PFSK-1 (cell line): ENCODE results near the gene FYCO1.

Source experiments
- FOXP2 ChIP-seq: optimal IDR thresholded peaks from 2 replicates; pipeline ENCODE3; 2011; ENCODE audit warnings: borderline replicate concordance, control low read depth, inconsistent platforms; ENCODE audit not compliant: insufficient read depth; ENCODE audit errors: extremely low read length, extremely low read depth
- POLR2AphosphoS5 ChIP-seq: IDR thresholded peaks from 2 replicates; pipeline ENCODE4 v1.6.1; 2012; ENCODE audit warnings: low read depth, mild to moderate bottlenecking, control low read depth, low read length, moderate library complexity
- REST ChIP-seq, 2 experiments: IDR thresholded peaks; 2 replicates each; pipeline versions ENCODE4 v1.6.1 to v1.8.0; 2011 to 2012; ENCODE audit warnings: low read depth in 2 of 2, low read length in 2 of 2, control low read depth in 1 of 2, inconsistent platforms in 1 of 2, mild to moderate bottlenecking in 1 of 2, moderate library complexity in 1 of 2; ENCODE audit not compliant: insufficient read depth in 1 of 2
- SIN3A ChIP-seq: IDR thresholded peaks from 2 replicates; pipeline ENCODE4 v1.6.1; 2012; ENCODE audit warnings: mild to moderate bottlenecking, low read length, moderate library complexity, borderline replicate concordance; ENCODE audit not compliant: insufficient read depth
- TAF1 ChIP-seq: IDR thresholded peaks from 2 replicates; pipeline ENCODE4 v1.6.1; 2012; ENCODE audit warnings: low read length, control low read depth, borderline replicate concordance; ENCODE audit not compliant: insufficient read depth

FYCO1 gene

GRCh38 chr3:45933591-45933990 is 62.0 kb downstream of the FYCO1 start:
- no peak for TF ChIP-seq REST (IDR thresholded peaks at IDR 0.05; ENCODE audit: insufficient read depth in 1 of 2, low read depth in 2 of 2, low read length in 2 of 2)

GRCh38 chr3:45932112-45932511 is 63.5 kb downstream of the FYCO1 start:
- TF ChIP-seq TAF1 (no peak), REST (IDR thresholded peaks at IDR 0.05; ENCODE audit: insufficient read depth in 1 of 2, low read depth in 2 of 2, low read length in 2 of 2) (no peak), FOXP2 (no peak), POLR2AphosphoS5 (no peak), SIN3A (no peak)

- no peak for TF ChIP-seq TAF1
- no peak for TF ChIP-seq REST (IDR thresholded peaks at IDR 0.05; ENCODE audit: insufficient read depth in 1 of 2, low read depth in 2 of 2, low read length in 2 of 2)
- no peak for TF ChIP-seq FOXP2
- no peak for TF ChIP-seq SIN3A
- no peak for TF ChIP-seq POLR2AphosphoS5
These were observed 64.1 kb downstream of the FYCO1 start for GRCh38 chr3:45931496-45931895.

GRCh38 chr3:45929042-45929679 is 66.5 kb downstream of the FYCO1 start:
- no peak for TF ChIP-seq TAF1

GRCh38 chr3:45927881-45928280 is 67.7 kb downstream of the FYCO1 start:
- TF ChIP-seq POLR2AphosphoS5 = no peak

GRCh38 chr3:45923755-45924154 is 71.9 kb downstream of the FYCO1 start:
- no peak for TF ChIP-seq POLR2AphosphoS5
- no peak for TF ChIP-seq TAF1
- TF ChIP-seq REST (IDR thresholded peaks at IDR 0.05; ENCODE audit: insufficient read depth in 1 of 2, low read depth in 2 of 2, low read length in 2 of 2) = no peak
- no peak for TF ChIP-seq FOXP2
- TF ChIP-seq SIN3A = no peak
